ENCODE results near the gene KPRP. TPM values are rescaled to one million over a fixed set of nuclear protein-coding genes. Genes with fewer than 3 reads are reported as not detected.

Gene KPRP
- total and polyA plus RNA-seq, 10 of the 15 experiments (the other 5 are each of a cell fraction or from before 2014, with no cell fraction given), result not detected

DNA sequence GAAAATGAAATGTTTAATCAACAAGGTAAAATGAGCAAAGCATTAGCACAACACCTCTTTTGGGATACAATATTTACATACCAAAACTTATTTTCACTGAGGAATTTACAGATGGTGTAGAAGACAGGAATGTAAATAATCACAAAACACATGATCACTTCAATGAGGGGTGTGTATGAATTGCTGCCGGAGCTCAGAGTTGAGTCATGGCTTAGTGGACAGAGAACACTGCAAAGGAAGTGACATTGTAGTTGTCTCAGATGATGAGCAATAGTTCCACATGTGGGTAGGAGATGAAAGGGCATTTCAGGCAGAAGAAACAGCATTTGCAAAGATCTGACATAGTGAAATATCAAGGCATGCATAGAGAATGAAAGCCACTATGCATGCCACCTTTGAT lies 5.6 kb upstream of the KPRP start:
- intact Hi-C loops (cut with micrococcal nuclease; ENCODE audit: unreplicated experiment) (no loop called here), in situ Hi-C loops (cut with MboI) (no loop called here)
- H2AFZ ChIP-seq (ENCODE audit: control insufficient read depth, low read depth, low read length), result no peak overlapping the region
- H3K4me1 ChIP-seq (ENCODE audit: control insufficient read depth, insufficient read depth, low read length), result no peaks in the 10 kb centered on the region
- ChIA-PET RAD21 (ENCODE audit: unreplicated experiment) (no interaction called here), CTCF (interaction anchor here (0.6 to 1.4 kb wide), 3 partner anchors 118 to 471 kb away, joined by 3 read pairs; no protein-coding TSS in a partner anchor), POLR2A (no interaction called here), SMC1A (ENCODE audit: uncharacterized antibody, unreplicated experiment) (no interaction called here)
- no peaks in the 10 kb centered on the region for H3K9me3 ChIP-seq (replicated peaks; ENCODE audit: control insufficient read depth, insufficient read depth, low read length)
- H3K9ac ChIP-seq (ENCODE audit: control insufficient read depth, insufficient read depth, low read length), result no peak overlapping the region
- BruUV-seq (replicated peaks), result no TSS peak
- 0% methylated on average over 1 of the region's 1 CpG for WGBS (ENCODE audit: insufficient coverage, insufficient replicate concordance, low lambda C conversion rate, missing lambda C conversion rate)
- no peaks in the 10 kb centered on the region for H3K36me3 ChIP-seq (ENCODE audit: control insufficient read depth in 2 of 2, insufficient read depth in 2 of 2, low read length in 1 of 2)
- ATAC-seq (no peak), DNase-seq (ENCODE audit: low read depth, low spot score) (no peak), FAIRE-seq (no peak)
- H3K27ac ChIP-seq (ENCODE audit: control insufficient read depth, insufficient read depth), result no peak overlapping the region
- no peaks in the 10 kb centered on the region for H3K79me2 ChIP-seq (ENCODE audit: control insufficient read depth, insufficient read depth, low read length)
- H3K4me3 ChIP-seq, result no peak overlapping the region
- no peaks in the 10 kb centered on the region for H4K20me1 ChIP-seq (ENCODE audit: control insufficient read depth, insufficient read depth)
- no peaks in the 10 kb centered on the region for H3K27me3 ChIP-seq (replicated peaks in 1 of 2; ENCODE audit: control insufficient read depth in 2 of 2, insufficient read depth in 2 of 2, low read length in 1 of 2)
- no peak overlapping the region for H3K4me2 ChIP-seq (ENCODE audit: control insufficient read depth, insufficient read depth)
- TF ChIP-seq ZSCAN29 (IDR thresholded peaks at IDR 0.05) (no peak), BMI1 (IDR thresholded peaks at IDR 0.05; ENCODE audit: borderline replicate concordance) (no peak), NRF1 (conservative IDR thresholded peaks at IDR 0.05; ENCODE audit: low read depth, low read length) (no peak), TCF3 (IDR thresholded peaks at IDR 0.05; ENCODE audit: borderline replicate concordance, insufficient read depth, low read depth, low read length) (no peak), FOXK2 (IDR thresholded peaks at IDR 0.05) (no peak), RB1 (IDR thresholded peaks at IDR 0.05; ENCODE audit: borderline replicate concordance) (no peak), IRF4 (IDR thresholded peaks at IDR 0.05; ENCODE audit: low read depth, low read length) (no peak), MTA3 (IDR thresholded peaks at IDR 0.05; ENCODE audit: borderline replicate concordance, low read length) (no peak), TCF12 (IDR thresholded peaks at IDR 0.05; ENCODE audit: low read depth, low read length) (no peak)
- TF ChIP-seq, protein P1, sequence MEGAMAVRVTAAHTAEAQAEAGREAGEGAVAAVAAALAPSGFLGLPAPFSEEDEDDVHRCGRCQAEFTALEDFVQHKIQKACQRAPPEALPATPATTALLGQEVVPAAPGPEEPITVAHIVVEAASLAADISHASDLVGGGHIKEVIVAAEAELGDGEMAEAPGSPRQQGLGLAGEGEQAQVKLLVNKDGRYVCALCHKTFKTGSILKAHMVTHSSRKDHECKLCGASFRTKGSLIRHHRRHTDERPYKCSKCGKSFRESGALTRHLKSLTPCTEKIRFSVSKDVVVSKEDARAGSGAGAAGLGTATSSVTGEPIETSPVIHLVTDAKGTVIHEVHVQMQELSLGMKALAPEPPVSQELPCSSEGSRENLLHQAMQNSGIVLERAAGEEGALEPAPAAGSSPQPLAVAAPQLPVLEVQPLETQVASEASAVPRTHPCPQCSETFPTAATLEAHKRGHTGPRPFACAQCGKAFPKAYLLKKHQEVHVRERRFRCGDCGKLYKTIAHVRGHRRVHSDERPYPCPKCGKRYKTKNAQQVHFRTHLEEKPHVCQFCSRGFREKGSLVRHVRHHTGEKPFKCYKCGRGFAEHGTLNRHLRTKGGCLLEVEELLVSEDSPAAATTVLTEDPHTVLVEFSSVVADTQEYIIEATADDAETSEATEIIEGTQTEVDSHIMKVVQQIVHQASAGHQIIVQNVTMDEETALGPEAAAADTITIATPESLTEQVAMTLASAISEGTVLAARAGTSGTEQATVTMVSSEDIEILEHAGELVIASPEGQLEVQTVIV (IDR thresholded peaks at IDR 0.05; ENCODE audit: borderline replicate concordance, partially characterized antibody), result no peak
- TF ChIP-seq, protein P2, sequence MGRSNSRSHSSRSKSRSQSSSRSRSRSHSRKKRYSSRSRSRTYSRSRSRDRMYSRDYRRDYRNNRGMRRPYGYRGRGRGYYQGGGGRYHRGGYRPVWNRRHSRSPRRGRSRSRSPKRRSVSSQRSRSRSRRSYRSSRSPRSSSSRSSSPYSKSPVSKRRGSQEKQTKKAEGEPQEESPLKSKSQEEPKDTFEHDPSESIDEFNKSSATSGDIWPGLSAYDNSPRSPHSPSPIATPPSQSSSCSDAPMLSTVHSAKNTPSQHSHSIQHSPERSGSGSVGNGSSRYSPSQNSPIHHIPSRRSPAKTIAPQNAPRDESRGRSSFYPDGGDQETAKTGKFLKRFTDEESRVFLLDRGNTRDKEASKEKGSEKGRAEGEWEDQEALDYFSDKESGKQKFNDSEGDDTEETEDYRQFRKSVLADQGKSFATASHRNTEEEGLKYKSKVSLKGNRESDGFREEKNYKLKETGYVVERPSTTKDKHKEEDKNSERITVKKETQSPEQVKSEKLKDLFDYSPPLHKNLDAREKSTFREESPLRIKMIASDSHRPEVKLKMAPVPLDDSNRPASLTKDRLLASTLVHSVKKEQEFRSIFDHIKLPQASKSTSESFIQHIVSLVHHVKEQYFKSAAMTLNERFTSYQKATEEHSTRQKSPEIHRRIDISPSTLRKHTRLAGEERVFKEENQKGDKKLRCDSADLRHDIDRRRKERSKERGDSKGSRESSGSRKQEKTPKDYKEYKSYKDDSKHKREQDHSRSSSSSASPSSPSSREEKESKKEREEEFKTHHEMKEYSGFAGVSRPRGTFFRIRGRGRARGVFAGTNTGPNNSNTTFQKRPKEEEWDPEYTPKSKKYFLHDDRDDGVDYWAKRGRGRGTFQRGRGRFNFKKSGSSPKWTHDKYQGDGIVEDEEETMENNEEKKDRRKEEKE (IDR thresholded peaks at IDR 0.05), result no peak
- TF ChIP-seq, protein P3, sequence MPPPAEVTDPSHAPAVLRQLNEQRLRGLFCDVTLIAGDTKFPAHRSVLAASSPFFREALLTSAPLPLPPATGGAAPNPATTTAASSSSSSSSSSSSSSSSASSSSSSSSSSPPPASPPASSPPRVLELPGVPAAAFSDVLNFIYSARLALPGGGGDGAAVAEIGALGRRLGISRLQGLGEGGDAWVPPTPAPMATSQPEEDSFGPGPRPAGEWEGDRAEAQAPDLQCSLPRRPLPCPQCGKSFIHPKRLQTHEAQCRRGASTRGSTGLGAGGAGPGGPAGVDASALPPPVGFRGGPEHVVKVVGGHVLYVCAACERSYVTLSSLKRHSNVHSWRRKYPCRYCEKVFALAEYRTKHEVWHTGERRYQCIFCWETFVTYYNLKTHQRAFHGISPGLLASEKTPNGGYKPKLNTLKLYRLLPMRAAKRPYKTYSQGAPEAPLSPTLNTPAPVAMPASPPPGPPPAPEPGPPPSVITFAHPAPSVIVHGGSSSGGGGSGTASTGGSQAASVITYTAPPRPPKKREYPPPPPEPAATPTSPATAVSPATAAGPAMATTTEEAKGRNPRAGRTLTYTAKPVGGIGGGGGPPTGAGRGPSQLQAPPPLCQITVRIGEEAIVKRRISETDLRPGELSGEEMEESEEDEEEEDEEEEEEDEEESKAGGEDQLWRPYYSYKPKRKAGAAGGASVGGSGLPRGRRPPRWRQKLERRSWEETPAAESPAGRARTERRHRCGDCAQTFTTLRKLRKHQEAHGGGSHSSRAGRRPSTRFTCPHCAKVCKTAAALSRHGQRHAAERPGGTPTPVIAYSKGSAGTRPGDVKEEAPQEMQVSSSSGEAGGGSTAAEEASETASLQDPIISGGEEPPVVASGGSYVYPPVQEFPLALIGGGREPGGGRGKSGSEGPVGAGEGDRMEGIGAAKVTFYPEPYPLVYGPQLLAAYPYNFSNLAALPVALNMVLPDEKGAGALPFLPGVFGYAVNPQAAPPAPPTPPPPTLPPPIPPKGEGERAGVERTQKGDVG (CRISPR knock-in tag; IDR thresholded peaks at IDR 0.05), result no peak
- TF ChIP-seq, protein P4, sequence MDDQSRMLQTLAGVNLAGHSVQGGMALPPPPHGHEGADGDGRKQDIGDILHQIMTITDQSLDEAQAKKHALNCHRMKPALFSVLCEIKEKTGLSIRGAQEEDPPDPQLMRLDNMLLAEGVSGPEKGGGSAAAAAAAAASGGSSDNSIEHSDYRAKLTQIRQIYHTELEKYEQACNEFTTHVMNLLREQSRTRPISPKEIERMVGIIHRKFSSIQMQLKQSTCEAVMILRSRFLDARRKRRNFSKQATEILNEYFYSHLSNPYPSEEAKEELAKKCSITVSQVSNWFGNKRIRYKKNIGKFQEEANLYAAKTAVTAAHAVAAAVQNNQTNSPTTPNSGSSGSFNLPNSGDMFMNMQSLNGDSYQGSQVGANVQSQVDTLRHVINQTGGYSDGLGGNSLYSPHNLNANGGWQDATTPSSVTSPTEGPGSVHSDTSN (IDR thresholded peaks at IDR 0.05; ENCODE audit: insufficient replicate concordance, low read depth, low read length), result no peak
